SH-SY5Y (cell line): ENCODE measurements around the gene SPRED3.

Experiments
- GATA2 ChIP-seq: IDR thresholded peaks from 2 replicates; pipeline ENCODE4 v1.6.1; 2011; ENCODE audit warnings: mild to moderate bottlenecking, low read depth, low read length
- GATA3 ChIP-seq: IDR thresholded peaks from 2 replicates; pipeline ENCODE4 v1.6.1; 2011; ENCODE audit warnings: low read depth, mild to moderate bottlenecking, low read length, moderate library complexity

The SPRED3 gene, protein sequence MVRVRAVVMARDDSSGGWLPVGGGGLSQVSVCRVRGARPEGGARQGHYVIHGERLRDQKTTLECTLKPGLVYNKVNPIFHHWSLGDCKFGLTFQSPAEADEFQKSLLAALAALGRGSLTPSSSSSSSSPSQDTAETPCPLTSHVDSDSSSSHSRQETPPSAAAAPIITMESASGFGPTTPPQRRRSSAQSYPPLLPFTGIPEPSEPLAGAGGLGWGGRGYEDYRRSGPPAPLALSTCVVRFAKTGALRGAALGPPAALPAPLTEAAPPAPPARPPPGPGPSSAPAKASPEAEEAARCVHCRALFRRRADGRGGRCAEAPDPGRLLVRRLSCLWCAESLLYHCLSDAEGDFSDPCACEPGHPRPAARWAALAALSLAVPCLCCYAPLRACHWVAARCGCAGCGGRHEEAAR

GRCh38 chr19:38388349-38389100 lies at the start of gene SPRED3:
TSS of gene SPRED3 (plus strand) at chr19:38388697. CDS start at chr19:38390303, 1,606 bp downstream.
- TF ChIP-seq GATA2 (no peak), GATA3 (no peak)

GRCh38 chr19:38340927-38341326 lies 47.6 kb upstream of the SPRED3 start:
- TF ChIP-seq GATA3, result no peak
- no peak for TF ChIP-seq GATA2

GRCh38 chr19:38346837-38347236 lies 41.7 kb upstream of the SPRED3 start:
- TF ChIP-seq GATA3 (no peak), GATA2 (no peak)

DNA sequence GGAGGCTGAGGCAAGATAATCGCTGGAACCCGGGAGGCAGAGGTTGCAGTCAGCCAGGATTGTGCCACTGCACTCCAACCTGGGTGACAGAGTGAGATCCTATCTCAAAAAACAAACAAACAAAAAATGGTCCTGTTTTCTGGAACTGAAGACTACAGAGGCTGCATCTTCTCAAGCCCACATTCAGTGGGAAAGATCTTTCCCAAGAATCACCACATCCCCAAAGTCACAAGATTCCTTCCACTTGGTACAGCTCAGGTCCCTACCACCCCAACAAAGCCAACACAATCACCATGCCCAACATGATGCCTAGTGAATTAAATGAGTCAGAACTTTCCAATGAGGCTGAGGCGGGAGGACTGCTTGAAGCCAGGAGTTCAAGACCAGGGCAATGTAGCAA lies 37.6 kb upstream of the SPRED3 start:
- no peak for TF ChIP-seq GATA3
- TF ChIP-seq GATA2, result no peak

DNA sequence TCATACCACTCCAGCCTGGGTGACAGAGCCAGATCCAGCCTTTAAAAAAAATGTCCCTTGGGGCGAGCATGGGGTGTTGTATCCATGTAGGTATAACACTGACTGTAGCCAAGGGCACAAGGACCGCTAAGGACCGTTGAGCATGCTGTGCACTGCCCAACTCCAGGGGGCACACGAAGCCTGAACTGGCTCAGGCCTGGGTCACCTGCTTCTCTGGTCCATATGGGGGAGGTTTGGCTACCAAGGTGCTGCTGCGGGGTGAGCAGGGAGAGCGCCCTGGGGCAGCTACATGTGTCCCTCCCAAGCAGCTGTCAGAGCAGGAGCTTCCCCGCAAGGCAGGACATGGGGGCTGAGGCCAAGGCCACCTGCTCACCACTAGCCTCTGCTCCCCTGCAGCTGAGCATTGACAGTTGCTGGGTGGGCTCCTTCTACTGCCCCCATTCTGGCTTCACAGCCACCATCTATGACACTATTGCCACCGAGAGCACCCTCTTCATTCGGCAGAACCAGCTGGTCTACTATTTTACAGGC lies 36.6 kb upstream of the SPRED3 start:
- TF ChIP-seq GATA2 (no peak), GATA3 (no peak)

DNA sequence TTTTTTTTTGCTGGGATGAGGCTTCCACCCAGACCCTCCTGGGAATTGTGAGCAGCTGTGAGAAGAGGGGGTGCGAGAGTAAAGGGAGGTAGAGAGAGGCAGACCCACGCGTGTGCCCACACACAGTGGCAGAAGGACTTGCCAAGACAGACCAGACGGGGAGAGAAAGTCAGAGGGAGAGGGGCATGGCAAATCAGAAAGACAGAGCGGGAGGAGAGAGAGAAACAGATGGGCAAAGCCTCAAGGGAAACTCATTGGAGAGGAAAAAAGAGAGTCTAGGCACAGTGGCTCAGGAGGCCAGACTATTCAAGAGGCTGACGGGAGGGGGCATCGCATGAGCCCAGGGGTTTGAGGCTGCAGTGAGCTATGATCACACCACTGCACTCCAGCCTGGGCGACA lies 35.9 kb upstream of the SPRED3 start:
- no peak for TF ChIP-seq GATA3
- TF ChIP-seq GATA2, result no peak

DNA sequence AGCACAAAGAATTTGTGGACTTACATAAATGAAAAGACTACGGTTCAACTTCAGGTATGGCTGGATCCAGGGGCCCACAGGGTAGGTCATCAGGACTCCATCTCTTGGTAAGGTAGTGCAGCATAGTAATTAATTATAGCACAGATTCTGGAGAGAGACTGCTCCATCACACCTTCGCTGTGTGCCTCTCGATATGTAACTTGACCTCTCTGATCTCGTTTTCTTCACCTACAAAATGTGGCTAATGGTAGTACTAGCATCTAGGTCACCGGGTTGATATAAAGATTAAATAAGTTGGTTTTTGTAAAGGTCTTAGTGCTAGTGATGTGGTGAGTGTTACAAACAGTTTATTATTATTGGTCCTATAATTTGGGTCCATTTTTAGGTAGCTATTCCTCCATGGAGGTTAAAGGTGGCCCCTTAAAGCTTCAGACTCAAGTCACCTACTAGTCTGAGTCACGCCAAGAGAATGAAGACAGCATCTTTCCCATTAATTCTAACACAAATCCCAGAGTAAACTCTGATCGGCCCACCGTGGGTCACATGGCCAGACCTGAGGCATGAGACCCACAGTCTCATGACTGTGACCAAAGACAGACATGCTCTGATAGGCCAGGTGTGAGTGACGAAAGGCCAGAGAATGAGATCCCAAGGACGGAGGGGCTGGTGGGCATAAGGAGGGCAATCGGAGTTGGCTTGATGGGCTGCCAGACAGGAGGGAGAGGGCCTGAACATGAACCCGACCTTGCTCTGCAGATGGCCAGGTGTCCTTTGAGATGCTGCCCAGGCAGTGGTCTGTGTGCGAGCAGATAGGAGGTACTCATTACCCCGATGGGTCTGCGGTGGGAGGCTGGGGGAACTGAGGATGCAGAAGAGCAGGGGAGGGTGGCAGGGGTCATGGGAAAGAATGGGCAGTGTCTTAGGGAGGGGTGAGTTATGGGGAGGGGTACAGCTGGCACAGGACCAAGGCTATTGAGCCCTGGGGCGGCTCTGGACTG lies 32.5 kb upstream of the SPRED3 start:
- TF ChIP-seq GATA3 (no peak), GATA2 (no peak)

DNA sequence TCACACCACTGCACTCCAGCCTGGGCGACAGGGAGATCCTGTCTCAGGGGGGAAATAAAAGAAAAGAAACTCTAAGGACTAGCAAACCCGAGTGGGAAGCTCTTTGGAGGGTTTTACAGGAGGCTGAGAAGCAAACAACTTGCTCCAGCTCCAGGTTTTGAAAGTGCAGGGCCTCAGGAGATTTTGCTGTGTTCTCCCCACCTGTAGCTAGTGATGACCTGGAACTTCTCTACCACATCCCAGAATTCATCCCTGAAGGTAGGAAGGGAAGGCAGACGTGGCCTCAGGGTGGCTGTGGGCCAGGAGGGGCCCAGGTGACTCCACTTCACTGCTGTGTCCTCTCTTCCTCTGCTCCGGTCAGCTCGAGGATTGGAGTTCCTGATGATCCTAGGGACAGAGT lies 30.4 kb upstream of the SPRED3 start:
- TF ChIP-seq GATA2 (no peak), GATA3 (no peak)

DNA sequence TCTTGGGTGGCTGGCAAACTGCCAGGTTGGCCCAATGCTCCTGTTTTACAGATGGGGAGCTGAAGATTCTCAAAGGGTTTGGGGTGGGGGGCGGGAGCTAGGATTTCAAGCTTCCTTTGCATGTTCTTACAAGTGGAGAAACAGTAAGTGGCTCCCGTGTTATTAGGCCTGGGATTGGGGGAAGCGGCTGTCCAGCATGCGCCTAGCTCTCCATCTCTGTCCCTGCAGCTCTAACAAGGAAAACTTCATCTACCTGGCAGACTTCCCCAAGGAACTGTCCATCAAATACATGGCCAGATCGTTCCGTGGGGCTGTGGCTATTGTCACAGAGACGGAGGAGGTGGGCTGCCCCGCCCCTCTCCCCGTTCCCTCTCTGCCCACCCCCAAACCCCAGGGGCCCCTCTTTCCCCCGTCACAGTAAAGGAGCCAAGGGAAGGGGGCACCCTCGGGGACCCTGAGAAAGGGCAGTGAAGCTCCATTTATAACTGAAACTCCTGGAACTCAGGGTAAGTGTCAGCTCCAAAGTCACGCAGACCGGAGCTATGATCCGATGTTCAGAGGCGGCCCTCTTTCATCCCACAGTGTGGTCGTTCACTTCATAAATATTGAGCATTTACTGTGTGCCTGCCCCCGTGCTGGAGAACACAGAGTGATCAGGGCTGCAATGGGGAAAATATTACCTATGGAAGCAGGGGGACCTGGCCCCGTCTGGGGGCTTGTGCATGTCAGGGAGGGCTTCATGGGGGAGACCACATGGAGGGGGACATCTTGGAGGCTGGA lies 29.1 kb upstream of the SPRED3 start:
- TF ChIP-seq GATA3, result no peak
- no peak for TF ChIP-seq GATA2

- TF ChIP-seq GATA2 (no peak), GATA3 (no peak)
Measured at GRCh38 chr19:38360351-38360750, 28.1 kb upstream of the SPRED3 start.

- TF ChIP-seq GATA2, result peak; percentile 63
- no peak for TF ChIP-seq GATA3
Measured at GRCh38 chr19:38360839-38361631, 27.5 kb upstream of the SPRED3 start.

DNA sequence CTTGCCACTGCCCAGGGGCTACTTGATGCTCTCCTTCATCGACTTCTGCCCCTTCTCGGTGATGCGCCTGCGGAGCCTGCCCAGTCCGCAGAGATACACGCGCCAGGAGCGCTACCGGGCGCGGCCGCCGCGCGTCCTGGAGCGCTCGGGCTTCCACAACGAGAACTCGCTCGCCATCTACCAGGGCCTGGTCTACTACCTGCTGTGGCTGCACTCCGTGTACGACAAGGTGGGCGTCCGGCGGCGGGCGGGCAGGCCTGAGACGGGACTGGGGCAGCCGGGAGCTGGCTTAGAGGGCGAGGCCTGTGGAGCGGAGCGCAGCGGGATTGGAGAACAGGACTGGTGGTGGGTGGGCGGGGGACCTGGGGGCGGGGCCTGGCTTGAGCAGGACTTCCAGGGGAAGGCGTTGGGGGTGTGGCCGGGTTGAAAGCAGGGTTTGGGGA lies 26.8 kb upstream of the SPRED3 start:
- TF ChIP-seq GATA2 (no peak), GATA3 (no peak)
